Measurements from ENCODE around the gene JCAD. TPM values are rescaled to one million over a fixed set of nuclear protein-coding genes. Genes with fewer than 3 reads are reported as not detected.

JCAD gene
- total and polyA plus RNA-seq, 2 donors = 5.9 to 9.9 TPM

GRCh38 chr10:30042820-30043219 is 16.6 kb downstream of the JCAD start:
- WGBS = 98% methylated on average over 3 of the region's 3 CpGs
- Histone ChIP-seq H3K27me3 (ENCODE audit: control insufficient read depth in 2 of 2, insufficient read depth in 1 of 2, low read length in 1 of 2) (peaks cover 0 to 6% of the 10 kb centered on the region in 2 donors), H3K9me3 (ENCODE audit: control insufficient read depth in 2 of 2, insufficient read depth in 1 of 2, low read length in 1 of 2) (no peaks in the 10 kb centered on the region), H3K36me3 (ENCODE audit: control insufficient read depth in 2 of 2, insufficient read depth in 2 of 2, low read length in 1 of 2) (no peaks in the 10 kb centered on the region), H3K27ac (ENCODE audit: low read depth in 1 of 2, low read length in 1 of 2) (no peak overlapping the region), H3K4me1 (ENCODE audit: control insufficient read depth in 2 of 2, insufficient read depth in 2 of 2, low read length in 2 of 2) (peaks cover 0 to 39% of the 10 kb centered on the region in 2 donors), H3K4me3 (ENCODE audit: low read length in 2 of 2) (no peak overlapping the region)
- DNase-seq (ENCODE audit: low read depth in 6 of 9, low spot score in 9 of 9) = no peak

GRCh38 chr10:30041196-30042105 is 17.9 kb downstream of the JCAD start:
- peak overlapping the region in 1 of 2 donors; percentile 10 for H3K27ac ChIP-seq (ENCODE audit: low read depth in 1 of 2, low read length in 1 of 2)
- no peak for DNase-seq (ENCODE audit: low read depth in 6 of 9, low spot score in 9 of 9)
- peaks cover 0 to 41% of the 10 kb centered on the region in 2 donors for H3K4me1 ChIP-seq (ENCODE audit: control insufficient read depth in 2 of 2, insufficient read depth in 2 of 2, low read length in 2 of 2)
- H3K9me3 ChIP-seq (ENCODE audit: control insufficient read depth in 2 of 2, insufficient read depth in 1 of 2, low read length in 1 of 2) = no peaks in the 10 kb centered on the region
- peaks cover 0 to 13% of the 10 kb centered on the region in 2 donors for H3K27me3 ChIP-seq (ENCODE audit: control insufficient read depth in 2 of 2, insufficient read depth in 1 of 2, low read length in 1 of 2)
- H3K36me3 ChIP-seq (ENCODE audit: control insufficient read depth in 2 of 2, insufficient read depth in 2 of 2, low read length in 1 of 2) = no peaks in the 10 kb centered on the region
- no peak overlapping the region for H3K4me3 ChIP-seq (ENCODE audit: low read length in 2 of 2)
- 63% methylated on average over 8 of the region's 8 CpGs for WGBS

GRCh38 chr10:30040597-30040996 is 18.8 kb downstream of the JCAD start:
- no peak overlapping the region for H3K27ac ChIP-seq (ENCODE audit: low read depth in 1 of 2, low read length in 1 of 2)

GRCh38 chr10:30039988-30040387 is 19.4 kb downstream of the JCAD start:
- Histone ChIP-seq H3K27ac (ENCODE audit: low read depth in 1 of 2, low read length in 1 of 2) (no peak overlapping the region), H3K27me3 (ENCODE audit: control insufficient read depth in 2 of 2, insufficient read depth in 1 of 2, low read length in 1 of 2) (peaks cover 0 to 17% of the 10 kb centered on the region in 2 donors), H3K9me3 (ENCODE audit: control insufficient read depth in 2 of 2, insufficient read depth in 1 of 2, low read length in 1 of 2) (no peaks in the 10 kb centered on the region), H3K36me3 (ENCODE audit: control insufficient read depth in 2 of 2, insufficient read depth in 2 of 2, low read length in 1 of 2) (no peaks in the 10 kb centered on the region), H3K4me1 (ENCODE audit: control insufficient read depth in 2 of 2, insufficient read depth in 2 of 2, low read length in 2 of 2) (peaks cover 0 to 48% of the 10 kb centered on the region in 2 donors), H3K4me3 (ENCODE audit: low read length in 2 of 2) (no peak overlapping the region)
- no peak for DNase-seq (ENCODE audit: low read depth in 6 of 9, low spot score in 9 of 9)
- 90% methylated on average over 8 of the region's 8 CpGs for WGBS

More at GRCh38 chr10:30040597-30040996, 18.8 kb downstream of the JCAD start:
- Histone ChIP-seq H3K4me3 (ENCODE audit: low read length in 2 of 2) (no peak overlapping the region), H3K4me1 (ENCODE audit: control insufficient read depth in 2 of 2, insufficient read depth in 2 of 2, low read length in 2 of 2) (peaks cover 0 to 48% of the 10 kb centered on the region in 2 donors), H3K27me3 (ENCODE audit: control insufficient read depth in 2 of 2, insufficient read depth in 1 of 2, low read length in 1 of 2) (peaks cover 0 to 15% of the 10 kb centered on the region in 2 donors), H3K36me3 (ENCODE audit: control insufficient read depth in 2 of 2, insufficient read depth in 2 of 2, low read length in 1 of 2) (no peaks in the 10 kb centered on the region), H3K9me3 (ENCODE audit: control insufficient read depth in 2 of 2, insufficient read depth in 1 of 2, low read length in 1 of 2) (no peaks in the 10 kb centered on the region)
- DNase-seq (ENCODE audit: low read depth in 6 of 9, low spot score in 9 of 9) = no peak
- 92% methylated on average over 8 of the region's 8 CpGs for WGBS

GRCh38 chr10:30039567-30039966 is 19.8 kb downstream of the JCAD start:
- no peaks in the 10 kb centered on the region for H3K36me3 ChIP-seq (ENCODE audit: control insufficient read depth in 2 of 2, insufficient read depth in 2 of 2, low read length in 1 of 2)
- H3K4me1 ChIP-seq (ENCODE audit: control insufficient read depth in 2 of 2, insufficient read depth in 2 of 2, low read length in 2 of 2) = peaks cover 0 to 48% of the 10 kb centered on the region in 2 donors
- no peak for DNase-seq (ENCODE audit: low read depth in 6 of 9, low spot score in 9 of 9)
- peaks cover 0 to 18% of the 10 kb centered on the region in 2 donors for H3K27me3 ChIP-seq (ENCODE audit: control insufficient read depth in 2 of 2, insufficient read depth in 1 of 2, low read length in 1 of 2)
- H3K9me3 ChIP-seq (ENCODE audit: control insufficient read depth in 2 of 2, insufficient read depth in 1 of 2, low read length in 1 of 2) = no peaks in the 10 kb centered on the region
- no peak overlapping the region for H3K4me3 ChIP-seq (ENCODE audit: low read length in 2 of 2)
- 97% methylated on average over 14 of the region's 14 CpGs for WGBS
- no peak overlapping the region for H3K27ac ChIP-seq (ENCODE audit: low read depth in 1 of 2, low read length in 1 of 2)

GRCh38 chr10:30038781-30039536 is 20.4 kb downstream of the JCAD start:
- Histone ChIP-seq H3K27ac (ENCODE audit: low read depth in 1 of 2, low read length in 1 of 2) (no peak overlapping the region), H3K4me3 (ENCODE audit: low read length in 2 of 2) (no peak overlapping the region), H3K27me3 (ENCODE audit: control insufficient read depth in 2 of 2, insufficient read depth in 1 of 2, low read length in 1 of 2) (peaks cover 0 to 20% of the 10 kb centered on the region in 2 donors), H3K36me3 (ENCODE audit: control insufficient read depth in 2 of 2, insufficient read depth in 2 of 2, low read length in 1 of 2) (no peaks in the 10 kb centered on the region), H3K9me3 (ENCODE audit: control insufficient read depth in 2 of 2, insufficient read depth in 1 of 2, low read length in 1 of 2) (no peaks in the 10 kb centered on the region), H3K4me1 (ENCODE audit: control insufficient read depth in 2 of 2, insufficient read depth in 2 of 2, low read length in 2 of 2) (peaks cover 0 to 47% of the 10 kb centered on the region in 2 donors)
- no peak for DNase-seq (ENCODE audit: low read depth in 6 of 9, low spot score in 9 of 9)
- 75% methylated on average over 12 of the region's 12 CpGs for WGBS

DNA sequence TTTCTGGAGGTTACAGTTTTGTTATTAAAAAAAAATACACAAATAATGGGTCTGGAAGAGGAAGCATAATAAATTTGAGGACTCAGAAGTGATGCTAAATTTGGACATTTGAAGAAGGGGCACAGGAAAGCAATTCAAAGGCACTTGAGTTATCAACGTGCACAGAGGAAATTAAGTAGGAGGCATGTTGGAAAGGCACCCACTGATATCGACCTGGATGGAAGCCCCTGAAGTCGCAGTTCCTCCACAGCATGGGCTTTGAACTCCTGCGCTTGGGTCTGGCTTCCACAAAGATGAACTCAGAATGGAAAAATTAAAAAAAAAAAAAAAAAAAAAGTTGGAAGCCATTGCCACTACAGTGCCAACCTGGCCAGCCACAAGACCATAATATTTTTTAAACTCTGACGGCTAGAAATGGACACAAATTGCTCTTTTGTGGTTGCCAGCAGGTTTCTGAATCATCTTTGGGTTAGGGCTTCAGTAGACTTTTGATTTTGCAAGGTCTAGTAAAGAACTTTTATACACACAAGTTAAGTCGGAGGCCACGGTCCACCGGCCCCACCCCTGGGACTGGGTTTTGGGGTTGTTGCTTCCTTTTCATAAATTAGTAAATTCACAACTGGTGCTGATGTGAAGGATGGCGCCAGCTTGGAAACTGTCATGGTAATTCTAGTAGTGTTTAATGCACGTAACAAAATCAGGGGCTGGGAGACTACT is 21.6 kb downstream of the JCAD start:
- no peaks in the 10 kb centered on the region for H3K36me3 ChIP-seq (ENCODE audit: control insufficient read depth in 2 of 2, insufficient read depth in 2 of 2, low read length in 1 of 2)
- peaks cover 0 to 47% of the 10 kb centered on the region in 2 donors for H3K4me1 ChIP-seq (ENCODE audit: control insufficient read depth in 2 of 2, insufficient read depth in 2 of 2, low read length in 2 of 2)
- H3K27ac ChIP-seq (ENCODE audit: low read depth in 1 of 2, low read length in 1 of 2) = no peak overlapping the region
- 70% methylated on average over 10 of the region's 10 CpGs for WGBS
- no peak for DNase-seq (ENCODE audit: low read depth in 6 of 9, low spot score in 9 of 9)
- H3K27me3 ChIP-seq (ENCODE audit: control insufficient read depth in 2 of 2, insufficient read depth in 1 of 2, low read length in 1 of 2) = peaks cover 0 to 23% of the 10 kb centered on the region in 2 donors
- no peak overlapping the region for H3K4me3 ChIP-seq (ENCODE audit: low read length in 2 of 2)
- no peaks in the 10 kb centered on the region for H3K9me3 ChIP-seq (ENCODE audit: control insufficient read depth in 2 of 2, insufficient read depth in 1 of 2, low read length in 1 of 2)

- 98% methylated on average over 8 of the region's 8 CpGs for WGBS
- Histone ChIP-seq H3K27me3 (ENCODE audit: control insufficient read depth in 2 of 2, insufficient read depth in 1 of 2, low read length in 1 of 2) (peaks cover 0 to 21% of the 10 kb centered on the region in 2 donors), H3K4me3 (ENCODE audit: low read length in 2 of 2) (no peak overlapping the region), H3K4me1 (ENCODE audit: control insufficient read depth in 2 of 2, insufficient read depth in 2 of 2, low read length in 2 of 2) (peaks cover 0 to 39% of the 10 kb centered on the region in 2 donors), H3K27ac (ENCODE audit: low read depth in 1 of 2, low read length in 1 of 2) (no peak overlapping the region), H3K36me3 (ENCODE audit: control insufficient read depth in 2 of 2, insufficient read depth in 2 of 2, low read length in 1 of 2) (no peaks in the 10 kb centered on the region), H3K9me3 (ENCODE audit: control insufficient read depth in 2 of 2, insufficient read depth in 1 of 2, low read length in 1 of 2) (no peaks in the 10 kb centered on the region)
- no peak for DNase-seq (ENCODE audit: low read depth in 6 of 9, low spot score in 9 of 9)
Measured at GRCh38 chr10:30036811-30037210, 22.6 kb downstream of the JCAD start.

Measured in thymus (tissue), 11 donors.